ENCODE data around the gene TMEM30B.

DNA sequence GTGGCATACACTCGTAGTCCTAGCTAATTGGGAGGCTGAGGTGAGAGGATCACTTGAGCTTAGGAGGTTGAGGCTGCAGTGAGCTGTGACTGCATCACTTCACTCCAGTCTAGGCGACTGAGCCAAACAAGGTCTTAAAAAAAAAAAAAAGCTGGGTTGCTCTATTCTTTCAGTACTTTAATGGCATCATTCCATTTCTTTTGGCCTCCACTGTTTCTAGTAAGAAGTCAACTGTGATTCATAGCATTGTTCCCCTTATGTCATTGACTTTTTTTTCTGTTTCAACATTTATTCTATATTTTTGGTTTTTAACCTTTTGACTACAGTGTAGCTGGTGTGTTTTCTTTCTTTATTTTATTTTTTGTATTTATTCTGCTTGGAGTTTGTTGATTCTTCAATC, 23.6 kb upstream of the TMEM30B start:
- no peak for TF ChIP-seq CTCF (conservative IDR thresholded peaks at IDR 0.05 in 1 of 2, IDR thresholded peaks at IDR 0.05 in 1 of 2; ENCODE audit: extremely low read depth in 1 of 2, insufficient read depth in 1 of 2, low read depth in 1 of 2, low read length in 2 of 2)
- no peak for TF ChIP-seq EZH2 (IDR thresholded peaks at IDR 0.05; ENCODE audit: borderline replicate concordance, low read length)

Measured in mammary epithelial cell (primary cell).